ENCODE measurements around the gene NOXA1.

DNA sequence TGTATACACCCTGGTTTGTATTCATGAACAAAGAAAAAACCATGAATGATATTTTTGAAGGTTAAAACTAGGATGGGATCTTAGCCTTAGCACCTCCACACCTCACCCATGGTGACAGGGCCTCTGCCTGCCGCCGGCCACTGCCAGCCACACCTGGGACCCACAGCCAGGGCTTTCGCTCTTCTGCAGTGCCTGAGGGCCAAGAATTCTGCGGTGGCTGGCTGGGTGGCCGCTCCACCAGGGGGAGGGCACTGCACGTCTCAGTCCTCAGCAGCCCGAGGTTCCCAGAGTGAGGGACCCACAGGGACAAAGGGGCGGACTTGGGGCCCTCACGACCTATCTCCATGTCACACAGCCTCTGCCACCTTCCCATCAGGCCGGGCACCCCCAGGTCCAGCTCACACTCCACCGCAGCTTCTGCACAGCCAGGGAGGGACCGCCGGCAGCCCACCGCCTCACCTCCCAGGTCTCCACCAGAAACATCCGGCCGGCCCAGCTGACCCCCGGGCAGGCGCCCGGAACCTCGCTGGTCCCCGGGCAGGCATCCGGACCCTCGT is 7.1 kb upstream of the NOXA1 start:
- TF ChIP-seq, protein P1, sequence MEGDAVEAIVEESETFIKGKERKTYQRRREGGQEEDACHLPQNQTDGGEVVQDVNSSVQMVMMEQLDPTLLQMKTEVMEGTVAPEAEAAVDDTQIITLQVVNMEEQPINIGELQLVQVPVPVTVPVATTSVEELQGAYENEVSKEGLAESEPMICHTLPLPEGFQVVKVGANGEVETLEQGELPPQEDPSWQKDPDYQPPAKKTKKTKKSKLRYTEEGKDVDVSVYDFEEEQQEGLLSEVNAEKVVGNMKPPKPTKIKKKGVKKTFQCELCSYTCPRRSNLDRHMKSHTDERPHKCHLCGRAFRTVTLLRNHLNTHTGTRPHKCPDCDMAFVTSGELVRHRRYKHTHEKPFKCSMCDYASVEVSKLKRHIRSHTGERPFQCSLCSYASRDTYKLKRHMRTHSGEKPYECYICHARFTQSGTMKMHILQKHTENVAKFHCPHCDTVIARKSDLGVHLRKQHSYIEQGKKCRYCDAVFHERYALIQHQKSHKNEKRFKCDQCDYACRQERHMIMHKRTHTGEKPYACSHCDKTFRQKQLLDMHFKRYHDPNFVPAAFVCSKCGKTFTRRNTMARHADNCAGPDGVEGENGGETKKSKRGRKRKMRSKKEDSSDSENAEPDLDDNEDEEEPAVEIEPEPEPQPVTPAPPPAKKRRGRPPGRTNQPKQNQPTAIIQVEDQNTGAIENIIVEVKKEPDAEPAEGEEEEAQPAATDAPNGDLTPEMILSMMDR (IDR thresholded peaks at IDR 0.05): no peak
- TF ChIP-seq POLR2A (IDR thresholded peaks at IDR 0.05): no peak

Measured in right lobe of liver (tissue), 4 donors.